NCI-H2196 treated with DMSO at 0.1 percent for 48 hours (cell line): ENCODE data around the gene PPP1R1A.
A peak's percentile ranks its signal among the peaks of the same experiment; 100 is the strongest.

Source experiments
- DNase-seq: peaks from one replicate; lab custom pipeline; 2025; ENCODE audit not compliant: unreplicated experiment; lab: John Stamatoyannopoulos, UW

Gene PPP1R1A

GRCh38 chr12:54603872-54604271 is 15.4 kb upstream of the PPP1R1A start:
- DNase-seq = no peak

DNA sequence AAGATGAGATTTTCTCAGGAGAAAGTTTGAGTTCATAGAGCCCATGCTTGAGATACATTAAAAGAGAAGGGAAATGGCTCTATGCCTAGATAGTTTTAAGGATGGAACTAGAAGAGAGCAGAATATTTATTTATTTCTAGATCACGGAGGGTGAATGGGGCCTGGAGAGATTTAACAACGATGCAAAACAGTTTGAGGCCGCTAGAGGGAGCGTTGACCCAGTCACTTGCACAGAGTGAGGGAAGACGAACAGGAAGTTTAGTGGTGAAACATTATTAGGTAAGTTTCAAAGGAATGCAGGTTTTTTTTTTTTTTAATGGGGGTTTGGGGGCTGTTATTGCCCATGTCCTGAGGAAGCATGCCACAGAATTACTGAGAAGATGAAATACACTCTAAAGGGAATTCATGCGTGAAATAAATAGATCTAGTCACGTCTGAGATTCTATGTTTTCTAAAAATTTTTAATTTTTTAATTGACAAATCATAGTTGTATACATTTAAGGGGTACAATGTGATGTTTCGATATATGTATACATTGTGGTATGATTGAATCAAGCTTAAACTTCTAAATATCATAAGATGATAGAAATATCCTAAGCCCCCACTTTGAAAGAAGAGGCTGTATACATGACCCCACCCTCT is 14.8 kb upstream of the PPP1R1A start:
- DNase-seq = peak; percentile 43

- no peak for DNase-seq
Observed at GRCh38 chr12:54602661-54603060, 14.2 kb upstream of the PPP1R1A start.

- DNase-seq = no peak
Observed at GRCh38 chr12:54601841-54602240, 13.4 kb upstream of the PPP1R1A start.

DNA sequence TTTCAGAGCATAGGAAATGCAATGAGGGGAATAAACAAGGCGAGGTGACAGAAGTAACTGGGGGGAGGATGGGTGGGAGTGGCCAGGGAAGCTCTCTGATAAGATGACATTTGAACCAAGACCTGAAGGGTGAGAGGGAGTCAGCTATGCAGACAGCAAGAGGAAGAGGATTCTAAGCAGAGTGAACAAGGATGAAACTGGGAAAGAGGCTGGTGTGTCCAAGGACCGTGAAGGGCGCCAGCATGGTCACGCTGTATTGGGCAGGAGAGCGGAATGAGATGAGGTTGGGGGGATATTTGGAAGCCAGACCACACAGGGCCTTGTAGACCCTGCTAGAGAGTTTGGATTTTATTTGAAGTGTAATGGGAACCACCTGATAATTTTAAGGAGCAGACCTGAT is 10.5 kb upstream of the PPP1R1A start:
- no peak for DNase-seq

DNA sequence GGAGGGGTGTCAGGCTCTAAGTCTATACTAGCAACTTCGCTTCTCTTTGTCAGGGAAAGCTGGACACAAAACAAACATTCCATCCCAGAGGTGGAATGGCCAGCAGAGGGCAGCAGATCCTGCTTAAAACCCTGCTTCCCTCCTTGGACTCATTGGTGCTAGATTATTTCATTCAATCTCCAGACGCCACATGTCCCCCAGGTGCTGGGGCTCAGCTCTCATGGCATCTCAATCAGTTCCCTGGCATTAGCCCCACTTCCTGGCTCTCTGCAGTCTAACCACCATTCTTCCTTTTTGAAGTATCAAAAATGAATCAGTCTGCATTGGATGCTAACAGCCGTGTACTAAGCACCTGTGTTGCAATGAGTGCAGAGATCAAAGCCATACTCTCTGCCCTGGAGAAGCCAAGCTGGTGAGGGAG is 8.1 kb upstream of the PPP1R1A start:
- peak; percentile 47 for DNase-seq

DNA sequence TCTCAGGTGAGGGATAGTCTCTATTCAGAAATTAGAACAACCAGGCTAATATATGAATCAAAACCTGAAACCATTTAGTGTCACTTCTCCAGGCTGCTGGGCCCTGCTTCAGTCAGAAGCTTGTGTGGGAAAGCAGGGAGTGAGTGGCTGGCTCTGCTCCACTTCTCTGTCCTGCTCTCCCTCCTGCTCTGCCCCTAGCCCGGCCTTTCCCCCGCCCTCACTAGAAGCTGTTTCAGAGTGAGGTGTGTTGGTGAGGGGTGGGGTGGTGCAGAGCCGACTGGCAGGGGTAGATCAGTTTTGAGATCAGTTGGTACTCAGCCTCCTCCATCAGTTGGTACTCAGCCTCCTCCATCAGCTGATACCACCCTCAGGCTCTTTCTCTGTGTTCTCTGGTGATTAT is 7.0 kb upstream of the PPP1R1A start:
- DNase-seq = no peak

DNA sequence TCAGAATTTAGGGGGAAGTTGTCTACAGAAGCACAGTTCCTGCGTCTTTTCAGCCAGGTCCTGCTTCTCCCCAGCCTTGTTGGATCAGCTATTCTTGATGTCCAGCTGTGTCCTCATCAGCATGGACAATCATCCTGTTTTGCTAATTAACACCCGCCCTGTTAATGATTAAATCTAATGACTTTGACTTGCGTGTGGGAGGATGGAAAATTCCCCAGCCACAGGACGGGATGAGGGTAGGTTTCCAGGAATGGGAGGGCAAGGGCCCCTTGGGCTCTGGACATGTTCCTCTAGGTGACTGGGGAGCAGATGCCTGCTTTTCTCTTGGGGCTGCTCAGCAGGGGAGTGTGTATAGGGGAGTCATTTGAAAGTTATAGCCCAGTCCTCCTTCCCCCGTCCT is 5.3 kb upstream of the PPP1R1A start:
- DNase-seq = no peak

DNA sequence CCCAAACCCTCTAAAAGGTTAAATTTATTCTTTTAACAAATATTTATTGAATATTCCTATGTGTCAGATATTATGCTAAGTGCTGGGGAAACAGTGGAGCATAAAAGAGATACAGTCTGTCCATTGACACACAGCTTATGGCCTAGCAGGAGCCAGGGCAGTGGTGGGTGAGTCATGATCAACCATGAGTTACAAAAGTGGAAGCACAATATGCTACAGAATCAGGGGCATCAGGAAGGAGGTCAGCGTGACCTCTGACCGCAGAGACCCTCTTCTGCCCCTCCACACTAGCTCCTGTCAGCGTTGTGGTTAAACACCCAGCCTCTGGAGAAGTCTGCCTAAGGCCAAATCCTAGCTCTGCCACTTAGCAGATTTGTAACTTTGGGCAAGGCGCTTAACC is 4.7 kb upstream of the PPP1R1A start:
- no peak for DNase-seq

DNA sequence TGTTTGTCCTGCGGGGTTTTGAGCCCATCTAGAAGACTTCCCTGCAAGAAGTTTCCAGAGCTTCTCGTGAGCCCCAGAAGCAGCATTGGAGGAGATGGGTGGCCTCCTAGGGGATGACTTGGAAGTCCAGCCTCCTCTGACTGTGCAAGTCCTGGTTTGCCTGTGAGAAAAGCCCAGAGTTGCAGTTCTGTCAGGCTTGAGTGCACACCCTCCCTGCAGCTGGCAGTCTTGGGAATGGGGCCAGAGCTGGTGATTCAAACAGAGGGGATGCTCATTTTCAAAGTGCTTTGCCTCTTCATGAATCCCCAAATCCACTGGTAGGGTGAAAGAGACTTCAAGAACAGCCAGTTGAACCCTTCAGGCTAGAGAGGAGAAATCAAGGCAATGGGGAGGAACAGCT is 3.9 kb upstream of the PPP1R1A start:
- DNase-seq = no peak

DNA sequence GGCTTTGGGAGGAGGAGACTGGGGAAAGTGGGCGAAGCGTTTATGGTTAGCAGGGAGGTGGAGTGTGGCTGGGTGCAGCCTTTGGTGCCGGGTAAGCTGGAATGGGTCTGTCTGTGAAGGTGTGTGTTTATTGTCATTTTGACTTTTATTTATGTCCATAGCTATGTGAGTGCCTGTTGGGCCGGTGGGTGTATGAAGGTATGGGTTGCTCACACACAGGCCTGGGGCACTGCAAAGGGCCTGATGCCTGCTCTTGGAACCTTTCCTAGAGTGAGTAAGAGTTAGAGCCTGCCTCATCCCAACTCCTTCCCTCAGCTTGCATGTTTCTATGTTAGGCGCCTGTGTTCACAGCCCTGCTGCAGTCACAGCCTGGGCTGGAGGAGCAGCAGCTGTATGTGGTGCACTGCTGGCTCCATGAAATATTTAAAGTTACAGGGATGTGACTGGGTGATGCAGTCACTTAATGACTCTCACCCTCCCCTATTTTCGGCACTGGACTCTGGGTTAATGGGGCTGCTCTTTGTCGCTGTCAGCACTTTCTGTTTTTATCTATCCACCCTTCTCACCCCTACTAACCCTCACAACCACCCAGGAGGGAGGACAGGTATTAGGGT is 2.6 kb upstream of the PPP1R1A start:
- no peak for DNase-seq

GRCh38 chr12:54589964-54590363 is 1.5 kb upstream of the PPP1R1A start:
- no peak for DNase-seq

GRCh38 chr12:54588890-54589267 is 420 bp upstream of the PPP1R1A start:
- no peak for DNase-seq

DNA sequence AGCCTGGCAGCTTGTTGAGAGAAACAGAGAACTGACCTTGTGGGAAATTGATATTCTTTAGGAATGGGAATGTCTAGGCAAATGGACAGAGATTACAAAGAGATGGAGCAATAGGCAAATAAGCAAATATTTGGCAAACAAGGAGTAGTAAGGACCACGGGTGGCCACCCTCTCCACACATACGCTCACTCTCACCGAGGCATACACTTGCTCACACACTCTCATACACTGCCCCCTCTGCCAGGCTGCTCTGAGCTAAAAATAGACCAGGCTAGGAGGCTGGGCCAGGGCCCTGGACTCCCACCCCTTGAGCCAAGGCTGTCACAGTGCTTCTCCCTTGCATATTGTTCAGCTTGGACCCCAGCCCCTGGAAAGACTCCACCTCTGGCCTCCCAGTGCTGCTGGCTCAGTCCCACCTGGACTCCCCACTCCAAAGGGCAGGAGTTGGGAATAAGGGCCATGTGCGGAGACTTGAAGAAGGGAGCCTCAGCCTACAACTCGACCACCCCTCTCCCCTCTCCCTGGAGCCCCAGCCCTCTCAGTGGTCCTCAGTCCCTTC is 1.1 kb downstream of the PPP1R1A start:
- no peak for DNase-seq

GRCh38 chr12:54586620-54587019 is 1.8 kb downstream of the PPP1R1A start:
- DNase-seq = no peak

DNA sequence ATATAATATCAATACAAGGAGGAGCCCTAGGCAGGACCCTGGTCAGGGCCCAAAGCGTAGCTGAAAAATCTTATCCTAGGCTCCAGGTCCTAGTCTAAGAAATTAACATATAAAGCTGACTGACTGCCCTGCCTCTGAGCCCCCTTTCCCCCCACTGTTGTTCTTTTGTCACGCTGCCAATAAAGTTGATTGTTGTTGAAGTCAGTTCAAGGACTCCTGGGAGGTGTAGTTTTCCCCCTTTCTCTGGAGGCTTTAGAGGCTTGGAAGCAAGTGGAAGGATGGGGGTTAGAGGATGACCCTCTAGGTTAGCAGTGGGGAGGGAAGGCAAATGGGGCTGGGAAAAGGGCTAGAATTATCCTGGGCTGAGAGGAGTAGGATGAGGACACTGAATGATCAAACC is 3.2 kb downstream of the PPP1R1A start:
- no peak for DNase-seq

GRCh38 chr12:54584128-54584527 is 4.3 kb downstream of the PPP1R1A start:
- DNase-seq = no peak

DNA sequence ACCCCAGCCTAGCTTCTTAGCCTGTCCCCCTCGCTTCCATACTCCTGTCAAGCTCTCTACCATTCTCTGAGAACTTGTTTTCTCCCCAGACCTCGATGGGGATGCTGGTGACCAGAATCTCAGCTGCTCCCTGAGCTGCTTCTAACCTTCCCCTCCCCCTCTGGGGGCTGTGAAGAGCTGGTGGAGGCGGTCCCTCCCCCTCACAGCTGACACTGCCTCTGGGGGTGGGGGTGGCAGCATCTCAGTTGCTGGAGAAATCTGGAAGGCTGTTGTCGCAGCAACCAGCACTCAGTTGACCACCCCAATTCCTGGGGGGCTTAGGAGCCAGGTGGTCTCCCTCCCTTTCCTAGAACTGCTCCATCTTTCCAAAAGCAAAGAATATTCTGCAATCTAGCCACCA is 4.7 kb downstream of the PPP1R1A start:
- DNase-seq = no peak

- no peak for DNase-seq
Observed at GRCh38 chr12:54581412-54581811, 7.0 kb downstream of the PPP1R1A start.

GRCh38 chr12:54579696-54580333 is 8.6 kb downstream of the PPP1R1A start:
- DNase-seq = peak; percentile 26

- DNase-seq = no peak
Observed at GRCh38 chr12:54579258-54579657, 9.2 kb downstream of the PPP1R1A start.

GRCh38 chr12:54578778-54579177 is 9.7 kb downstream of the PPP1R1A start:
- no peak for DNase-seq
